Pons (tissue), 1 donor: ENCODE results near the gene MEGF9.
"Not testable (repeated sequence)": the region's sequence is repeated elsewhere in the genome, so short reads cannot be mapped to it uniquely, and the experiment has no call there.

Source experiments
- DNase-seq: peaks from one replicate; pipeline ENCODE4 v3.0.0-alpha.2; 2016; ENCODE audit warnings: low spot score

Gene MEGF9

DNA sequence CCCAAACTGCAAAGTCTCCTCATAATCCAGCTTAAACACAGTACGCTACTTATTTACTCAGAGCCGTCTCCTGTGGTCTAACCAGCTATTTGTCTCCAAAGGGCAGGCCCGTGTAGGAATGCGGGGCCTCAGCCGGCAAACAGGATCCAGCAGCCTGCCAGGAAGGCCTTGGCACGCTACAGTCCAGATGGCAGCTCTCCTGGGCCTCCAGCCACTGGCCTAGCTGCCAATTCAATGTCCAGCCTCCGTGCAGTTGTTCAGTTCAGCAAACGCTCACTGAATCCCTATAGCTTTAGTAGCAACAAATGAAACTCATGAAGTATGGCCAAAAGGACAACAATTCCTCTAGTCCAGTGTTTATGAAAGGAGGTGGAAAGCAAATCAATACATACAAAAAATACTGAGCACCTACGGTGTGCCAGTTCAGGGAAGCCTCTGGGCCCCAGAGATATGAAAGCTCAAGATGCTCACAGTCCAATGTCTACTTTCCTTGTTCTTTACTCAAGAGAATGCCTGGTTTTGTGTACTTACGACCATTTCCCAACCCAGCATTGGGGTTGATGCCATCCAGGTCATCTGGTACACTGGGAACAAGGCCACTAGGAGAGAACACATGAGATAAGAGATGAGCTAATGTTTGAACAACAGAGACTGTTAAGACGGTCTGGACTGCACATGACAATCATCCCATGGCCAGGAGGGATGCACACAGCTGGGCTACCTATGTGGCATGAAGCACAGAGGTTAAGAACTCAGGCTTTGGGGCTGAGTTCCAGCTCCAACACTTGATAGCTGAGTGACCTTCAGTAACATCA, 142.6 kb downstream of the MEGF9 start:
- DNase-seq: peak; percentile 81

- no peak for DNase-seq
Observed at GRCh38 chr9:120570296-120570695, 144.0 kb downstream of the MEGF9 start.

- no peak for DNase-seq
Observed at GRCh38 chr9:120569556-120569955, 144.7 kb downstream of the MEGF9 start.

GRCh38 chr9:120568816-120569215, 145.5 kb downstream of the MEGF9 start:
- no peak for DNase-seq

DNA sequence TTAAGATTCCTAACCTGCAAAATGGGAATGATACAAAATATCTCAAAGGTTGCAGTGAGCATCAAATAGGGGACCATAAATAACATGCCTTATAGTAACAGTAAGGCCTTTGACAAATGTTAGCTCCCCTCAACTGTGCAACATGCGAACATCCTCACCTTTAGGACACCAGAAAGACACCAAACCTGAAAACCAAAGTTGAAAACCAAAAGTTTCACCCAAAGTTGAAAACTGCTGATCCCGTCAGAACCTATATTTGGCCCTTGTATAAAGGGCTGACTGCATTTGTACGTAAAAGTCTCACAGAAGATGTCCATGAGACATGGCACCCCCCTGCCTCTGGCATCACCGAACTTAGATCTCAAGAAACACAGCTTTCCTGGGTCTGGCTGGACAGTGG, 146.4 kb downstream of the MEGF9 start:
- no peak for DNase-seq

GRCh38 chr9:120567081-120567480, 147.2 kb downstream of the MEGF9 start:
- DNase-seq: no peak

DNA sequence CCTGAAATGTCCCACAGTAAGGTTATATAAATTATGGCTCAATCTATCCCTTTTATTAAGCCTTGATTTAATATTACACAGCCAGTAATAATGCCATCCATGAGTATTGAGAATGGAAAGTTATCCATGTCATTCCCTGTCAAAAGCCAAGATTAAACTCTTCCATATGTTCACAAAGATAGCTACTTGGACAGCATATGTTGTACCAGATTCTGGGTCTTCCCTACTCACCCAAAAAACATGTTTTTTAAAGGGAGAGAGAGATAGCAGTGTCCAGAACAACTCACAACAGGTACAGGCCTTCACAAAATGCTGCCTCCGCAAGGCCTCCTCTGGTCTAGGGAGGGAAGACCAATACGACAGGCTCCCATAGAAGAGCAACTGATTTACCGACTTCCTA, 149.7 kb downstream of the MEGF9 start:
- no peak for DNase-seq

- DNase-seq: no peak
Observed at GRCh38 chr9:120562861-120563443, 151.3 kb downstream of the MEGF9 start.

GRCh38 chr9:120561709-120562108, 152.6 kb downstream of the MEGF9 start:
- no peak for DNase-seq

GRCh38 chr9:120559546-120559945, 154.7 kb downstream of the MEGF9 start:
- no peak for DNase-seq

DNA sequence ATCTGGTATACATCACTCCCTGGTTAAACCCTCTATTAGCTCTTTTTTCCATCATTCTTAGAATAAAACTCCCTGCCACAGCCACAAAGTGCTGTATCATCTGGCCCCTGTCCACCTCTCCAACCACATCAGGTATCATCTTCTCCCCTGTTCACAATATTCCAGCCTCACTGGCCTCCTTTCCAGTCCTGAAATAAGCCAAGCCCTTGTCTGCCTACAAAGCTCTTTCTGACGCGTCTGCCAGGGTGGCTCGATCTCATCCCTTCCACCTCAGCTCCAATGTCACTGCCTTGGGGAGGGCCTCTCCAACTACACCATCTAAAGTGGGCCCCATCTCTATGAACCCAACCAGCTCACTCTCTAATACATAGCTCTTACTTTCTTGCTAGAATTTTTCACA, 155.8 kb downstream of the MEGF9 start:
- no peak for DNase-seq

DNA sequence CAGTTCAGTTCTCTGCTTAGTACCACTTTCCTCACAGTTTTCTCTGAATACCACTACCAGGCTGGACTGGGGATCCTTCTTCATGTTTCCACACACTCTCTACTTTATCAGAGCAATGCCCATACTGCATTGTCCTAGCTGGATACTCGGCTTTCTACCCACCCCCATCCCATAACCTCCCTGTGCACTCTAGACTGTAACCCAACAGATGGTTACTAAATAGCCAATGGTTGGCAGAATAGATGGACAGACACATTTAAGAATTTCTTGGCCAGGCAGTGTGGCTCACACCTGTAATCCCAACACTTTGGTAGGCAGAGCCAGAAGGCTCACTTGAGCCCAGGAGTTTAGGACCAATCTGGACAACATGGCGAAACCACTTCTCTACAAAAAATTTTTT, 157.1 kb downstream of the MEGF9 start:
- no peak for DNase-seq

GRCh38 chr9:120556775-120557174, 157.5 kb downstream of the MEGF9 start:
- no peak for DNase-seq

GRCh38 chr9:120555839-120556238, 158.4 kb downstream of the MEGF9 start:
- no peak for DNase-seq

DNA sequence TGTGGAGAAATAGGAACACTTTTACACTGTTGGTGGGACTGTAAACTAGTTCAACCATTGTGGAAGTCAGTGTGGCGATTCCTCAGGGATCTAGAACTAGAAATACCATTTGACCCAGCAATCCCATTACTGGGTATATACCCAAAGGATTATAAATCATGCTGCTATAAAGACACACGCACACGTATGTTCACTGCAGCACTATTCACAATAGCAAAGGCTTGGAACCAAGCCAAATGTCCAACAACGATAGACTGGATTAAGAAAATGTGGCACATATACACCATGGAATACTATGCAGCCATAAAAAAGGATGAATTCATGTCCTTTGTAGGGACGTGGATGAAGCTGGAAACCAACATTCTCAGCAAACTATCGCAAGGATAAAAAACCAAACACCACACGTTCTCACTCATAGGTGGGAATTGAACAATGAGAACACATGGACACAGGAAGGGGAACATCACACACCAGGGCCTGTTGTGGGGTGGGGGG, 162.0 kb downstream of the MEGF9 start:
- DNase-seq: not testable (repeated sequence)
